Right atrium auricular region (tissue), 2 donors: ENCODE data around the gene TLK2. TPM values are rescaled to one million over a fixed set of nuclear protein-coding genes. Genes with fewer than 3 reads are reported as not detected.
"Not testable (repeated sequence)": the region's sequence is repeated elsewhere in the genome, so short reads cannot be mapped to it uniquely, and the experiment has no call there.

Source experiments
- DNase-seq: peaks from one replicate; pipeline ENCODE4 v3.0.0-alpha.2; 2019; ENCODE audit warnings: low spot score
- H3K27ac ChIP-seq, 2 donors: fragments of 200-600 bp; sonication (generic); 1 replicate in 1 of 2; 2 replicates in 1 of 2; pipeline ENCODE4 v1.5.1; 2016 to 2019
- H3K27me3 ChIP-seq, 2 donors: fragments of 200-600 bp; sonication (generic); one replicate each; pipeline versions ENCODE4 v1.5.1 to v1.6.0; 2017 to 2019
- H3K36me3 ChIP-seq: fragments of 200-600 bp; sonication (generic); one replicate; pipeline ENCODE4 v1.5.1; 2016
- H3K4me1 ChIP-seq, 2 donors: fragments of 200-600 bp; sonication (generic); one replicate each; pipeline versions ENCODE4 v1.5.1 to v1.6.0; 2017 to 2019
- H3K4me3 ChIP-seq, 2 donors: fragments of 200-600 bp; sonication (generic); 1 replicate in 1 of 2; 2 replicates in 1 of 2; pipeline ENCODE4 v1.5.1; 2017 to 2019; ENCODE audit warnings: mild to moderate bottlenecking in 1 of 2, moderate library complexity in 1 of 2
- H3K9me3 ChIP-seq, 2 donors: fragments of 200-600 bp; sonication (generic); one replicate each; pipeline ENCODE4 v1.5.1; 2019
- total RNA-seq, 2 donors: library from RNA; depleted of rRNA; stranded (reverse); fragments of >200 nt; gene quantifications; one replicate each; pipeline ENCODE4 v1.1.0, GENCODE V29; 2016
- TF ChIP-seq, protein P1 (sequence below), 2 donors: fragments of 200-600 bp; sonication (generic); IDR thresholded peaks; one replicate each; pipeline ENCODE4 v1.5.1; 2019; ENCODE audit warnings: antibody characterized with exemption in 2 of 2

Gene TLK2
- total RNA-seq, 2 donors from 2014 or later: 22.3 to 28.3 TPM

DNA sequence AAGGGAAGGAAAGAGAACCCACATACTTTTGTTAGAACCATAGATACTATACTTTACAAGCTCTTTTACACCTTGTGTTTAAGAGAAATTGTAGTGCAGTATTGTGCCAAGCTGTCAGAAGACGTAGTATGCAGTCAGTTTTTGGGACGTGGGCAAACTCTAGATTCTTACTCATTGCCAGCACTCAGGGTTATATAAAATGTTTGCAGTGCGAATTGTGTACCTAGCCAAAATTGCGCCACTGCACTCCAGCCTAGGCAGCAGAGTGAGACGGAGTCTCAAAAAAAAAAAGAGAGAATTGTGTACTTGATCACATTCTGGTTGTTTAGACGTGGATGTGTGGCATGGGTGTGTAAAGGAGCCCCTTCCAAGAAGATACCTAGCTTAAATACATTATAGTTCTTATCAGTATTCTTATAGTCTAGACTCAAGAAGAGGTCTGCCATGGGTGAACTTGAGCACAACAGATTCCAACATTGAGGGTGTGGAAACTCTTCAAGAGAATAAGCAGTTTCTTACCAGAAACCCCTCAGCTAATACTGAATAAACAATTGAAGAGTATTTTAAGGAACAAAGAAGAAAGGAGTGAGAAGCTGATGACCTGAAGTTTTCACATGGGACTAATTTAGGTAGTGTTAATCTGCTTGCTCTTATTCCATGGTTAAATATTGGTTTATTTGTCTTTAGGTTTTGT lies 121.5 kb downstream of the TLK2 start:
- Histone ChIP-seq H3K9me3 (no peaks in the 10 kb centered on the region), H3K36me3 (peaks cover 54% of the 10 kb centered on the region), H3K27me3 (no peaks in the 10 kb centered on the region), H3K4me3 (no peak overlapping the region), H3K27ac (no peak overlapping the region), H3K4me1 (no peaks in the 10 kb centered on the region)
- TF ChIP-seq, protein P1, sequence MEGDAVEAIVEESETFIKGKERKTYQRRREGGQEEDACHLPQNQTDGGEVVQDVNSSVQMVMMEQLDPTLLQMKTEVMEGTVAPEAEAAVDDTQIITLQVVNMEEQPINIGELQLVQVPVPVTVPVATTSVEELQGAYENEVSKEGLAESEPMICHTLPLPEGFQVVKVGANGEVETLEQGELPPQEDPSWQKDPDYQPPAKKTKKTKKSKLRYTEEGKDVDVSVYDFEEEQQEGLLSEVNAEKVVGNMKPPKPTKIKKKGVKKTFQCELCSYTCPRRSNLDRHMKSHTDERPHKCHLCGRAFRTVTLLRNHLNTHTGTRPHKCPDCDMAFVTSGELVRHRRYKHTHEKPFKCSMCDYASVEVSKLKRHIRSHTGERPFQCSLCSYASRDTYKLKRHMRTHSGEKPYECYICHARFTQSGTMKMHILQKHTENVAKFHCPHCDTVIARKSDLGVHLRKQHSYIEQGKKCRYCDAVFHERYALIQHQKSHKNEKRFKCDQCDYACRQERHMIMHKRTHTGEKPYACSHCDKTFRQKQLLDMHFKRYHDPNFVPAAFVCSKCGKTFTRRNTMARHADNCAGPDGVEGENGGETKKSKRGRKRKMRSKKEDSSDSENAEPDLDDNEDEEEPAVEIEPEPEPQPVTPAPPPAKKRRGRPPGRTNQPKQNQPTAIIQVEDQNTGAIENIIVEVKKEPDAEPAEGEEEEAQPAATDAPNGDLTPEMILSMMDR (IDR thresholded peaks at IDR 0.05): no peak
- DNase-seq: no peak

DNA sequence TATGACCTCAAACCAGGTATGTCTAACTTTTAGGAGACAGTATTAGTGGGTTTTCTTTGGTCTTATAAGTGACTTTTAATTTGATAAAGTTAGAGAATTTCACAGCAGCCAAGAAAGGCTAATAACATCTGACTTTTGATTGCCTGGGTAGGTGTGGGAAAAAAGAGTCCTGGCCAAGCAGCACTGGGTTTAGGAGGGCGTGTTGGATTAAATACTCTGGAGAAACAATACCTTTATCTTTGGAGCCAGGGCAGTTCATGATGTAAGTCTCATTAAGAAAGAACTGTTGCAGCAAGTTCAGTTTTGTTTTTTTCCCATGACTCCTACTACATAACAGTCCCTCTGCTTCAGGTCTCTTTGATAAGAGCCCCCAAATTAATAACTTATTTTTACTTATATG lies 122.2 kb downstream of the TLK2 start:
- Histone ChIP-seq H3K9me3 (no peaks in the 10 kb centered on the region), H3K4me3 (no peak overlapping the region), H3K27ac (no peak overlapping the region), H3K27me3 (no peaks in the 10 kb centered on the region), H3K4me1 (no peaks in the 10 kb centered on the region), H3K36me3 (peaks cover 49% of the 10 kb centered on the region)
- no peak for DNase-seq
- TF ChIP-seq, protein P1 (IDR thresholded peaks at IDR 0.05): no peak

DNA sequence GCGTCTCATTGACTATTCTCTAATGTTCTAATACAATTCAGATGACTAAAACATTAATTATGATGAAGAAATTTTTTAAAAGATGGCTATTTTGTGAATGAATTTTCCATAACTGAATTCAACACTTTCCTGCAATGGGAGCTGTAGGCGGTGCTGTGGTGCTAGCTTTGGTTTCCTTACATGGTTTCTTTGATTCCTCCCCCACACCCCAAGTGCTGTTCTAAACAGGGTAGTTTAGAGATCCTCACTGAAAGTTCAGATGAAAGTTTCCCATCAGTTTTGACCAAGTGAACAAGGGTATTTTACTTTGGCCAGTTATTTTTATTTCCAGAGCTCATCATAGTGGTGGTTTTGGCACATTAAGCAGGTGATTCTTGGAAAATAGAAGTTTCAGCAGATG lies 122.8 kb downstream of the TLK2 start:
- Histone ChIP-seq H3K4me3 (no peak overlapping the region), H3K9me3 (no peaks in the 10 kb centered on the region), H3K27ac (no peak overlapping the region), H3K4me1 (no peaks in the 10 kb centered on the region), H3K36me3 (peaks cover 48% of the 10 kb centered on the region), H3K27me3 (no peaks in the 10 kb centered on the region)
- no peak for DNase-seq
- TF ChIP-seq, protein P1 (IDR thresholded peaks at IDR 0.05): no peak

DNA sequence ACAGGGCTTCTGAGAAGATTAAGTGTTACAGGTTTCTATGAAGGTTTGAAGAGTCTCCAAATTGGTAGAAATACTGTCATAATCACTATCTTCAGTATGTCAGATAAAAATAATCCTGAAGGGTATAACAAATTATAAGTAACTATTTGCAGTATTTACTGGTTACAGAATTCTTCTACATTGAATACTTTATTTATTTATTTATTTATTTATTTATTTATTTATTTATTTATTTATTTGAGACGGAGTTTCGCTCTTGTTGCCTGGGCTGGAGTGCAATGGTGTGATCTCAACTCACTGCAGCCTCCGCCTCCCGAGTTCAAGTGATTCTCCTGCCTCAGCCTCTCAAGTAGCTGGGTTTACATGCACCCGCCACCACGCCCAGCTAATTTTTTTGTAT lies 125.2 kb downstream of the TLK2 start:
- H3K27me3 ChIP-seq, H3K4me1 ChIP-seq: not testable (repeated sequence)

DNA sequence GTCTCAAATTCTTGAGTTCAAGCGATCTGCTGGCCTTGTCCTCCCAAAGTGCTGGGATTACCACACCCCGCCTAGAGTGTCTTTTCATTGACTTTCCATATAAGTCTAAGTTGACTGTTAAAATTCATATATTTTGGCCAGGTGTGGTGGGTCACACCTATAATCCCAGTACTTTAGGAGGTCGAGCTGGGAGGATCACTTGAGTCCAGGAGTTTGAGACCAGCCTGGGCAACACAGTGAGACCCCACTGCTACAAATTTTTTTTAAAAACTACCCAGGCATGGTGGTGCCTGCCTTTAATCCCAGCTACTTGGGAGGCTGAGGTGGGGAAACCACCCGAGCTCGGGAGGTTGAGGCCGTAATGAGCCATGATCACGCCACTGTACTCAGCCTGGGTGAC lies 127.0 kb downstream of the TLK2 start:
- H3K4me1 ChIP-seq: no peaks in the 10 kb centered on the region
- H3K36me3 ChIP-seq: peaks cover 57% of the 10 kb centered on the region
- no peaks in the 10 kb centered on the region for H3K27me3 ChIP-seq
- H3K4me3 ChIP-seq: no peak overlapping the region
- no peaks in the 10 kb centered on the region for H3K9me3 ChIP-seq
- no peak overlapping the region for H3K27ac ChIP-seq
- TF ChIP-seq, protein P1 (IDR thresholded peaks at IDR 0.05): no peak
- DNase-seq: peak; percentile 40

More for the DNA sequence above, 125.2 kb downstream of the TLK2 start:
- DNase-seq, H3K27ac ChIP-seq, H3K4me3 ChIP-seq, H3K9me3 ChIP-seq: not testable (repeated sequence)
- H3K36me3 ChIP-seq: peaks cover 52% of the 10 kb centered on the region

DNA sequence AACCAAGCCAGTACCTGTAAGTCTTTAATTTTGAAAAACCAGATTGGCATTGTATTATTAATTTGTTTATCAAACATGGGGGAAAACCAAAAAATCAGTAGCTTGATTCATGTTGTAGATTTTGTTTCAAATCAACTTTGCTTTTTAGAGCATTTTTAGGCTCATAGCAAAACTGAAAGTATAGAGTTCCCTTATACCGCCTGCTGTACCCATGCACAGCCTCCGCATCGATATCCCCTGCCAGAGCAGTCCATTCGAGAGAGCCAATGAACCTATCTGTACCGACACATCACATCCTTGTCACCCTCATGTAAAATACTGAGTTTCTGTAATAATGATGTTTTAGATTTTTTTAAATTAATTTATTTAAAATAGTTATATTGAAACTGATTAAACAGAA lies 132.7 kb downstream of the TLK2 start:
- no peak for DNase-seq
- H3K36me3 ChIP-seq: peaks cover 41% of the 10 kb centered on the region

More for the DNA sequence above, 132.7 kb downstream of the TLK2 start:
- no peaks in the 10 kb centered on the region for H3K27me3 ChIP-seq
- H3K9me3 ChIP-seq: no peaks in the 10 kb centered on the region
- peaks cover 0 to 3% of the 10 kb centered on the region in 2 donors for H3K4me1 ChIP-seq
- H3K27ac ChIP-seq: no peak overlapping the region
- H3K4me3 ChIP-seq: no peak overlapping the region
- TF ChIP-seq, protein P1 (IDR thresholded peaks at IDR 0.05): no peak
